Measurements from ENCODE around the gene TLR10.
"Not testable (repeated sequence)": the region's sequence is repeated elsewhere in the genome, so short reads cannot be mapped to it uniquely, and the experiment has no call there.

TLR10 gene, protein sequence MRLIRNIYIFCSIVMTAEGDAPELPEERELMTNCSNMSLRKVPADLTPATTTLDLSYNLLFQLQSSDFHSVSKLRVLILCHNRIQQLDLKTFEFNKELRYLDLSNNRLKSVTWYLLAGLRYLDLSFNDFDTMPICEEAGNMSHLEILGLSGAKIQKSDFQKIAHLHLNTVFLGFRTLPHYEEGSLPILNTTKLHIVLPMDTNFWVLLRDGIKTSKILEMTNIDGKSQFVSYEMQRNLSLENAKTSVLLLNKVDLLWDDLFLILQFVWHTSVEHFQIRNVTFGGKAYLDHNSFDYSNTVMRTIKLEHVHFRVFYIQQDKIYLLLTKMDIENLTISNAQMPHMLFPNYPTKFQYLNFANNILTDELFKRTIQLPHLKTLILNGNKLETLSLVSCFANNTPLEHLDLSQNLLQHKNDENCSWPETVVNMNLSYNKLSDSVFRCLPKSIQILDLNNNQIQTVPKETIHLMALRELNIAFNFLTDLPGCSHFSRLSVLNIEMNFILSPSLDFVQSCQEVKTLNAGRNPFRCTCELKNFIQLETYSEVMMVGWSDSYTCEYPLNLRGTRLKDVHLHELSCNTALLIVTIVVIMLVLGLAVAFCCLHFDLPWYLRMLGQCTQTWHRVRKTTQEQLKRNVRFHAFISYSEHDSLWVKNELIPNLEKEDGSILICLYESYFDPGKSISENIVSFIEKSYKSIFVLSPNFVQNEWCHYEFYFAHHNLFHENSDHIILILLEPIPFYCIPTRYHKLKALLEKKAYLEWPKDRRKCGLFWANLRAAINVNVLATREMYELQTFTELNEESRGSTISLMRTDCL

DNA sequence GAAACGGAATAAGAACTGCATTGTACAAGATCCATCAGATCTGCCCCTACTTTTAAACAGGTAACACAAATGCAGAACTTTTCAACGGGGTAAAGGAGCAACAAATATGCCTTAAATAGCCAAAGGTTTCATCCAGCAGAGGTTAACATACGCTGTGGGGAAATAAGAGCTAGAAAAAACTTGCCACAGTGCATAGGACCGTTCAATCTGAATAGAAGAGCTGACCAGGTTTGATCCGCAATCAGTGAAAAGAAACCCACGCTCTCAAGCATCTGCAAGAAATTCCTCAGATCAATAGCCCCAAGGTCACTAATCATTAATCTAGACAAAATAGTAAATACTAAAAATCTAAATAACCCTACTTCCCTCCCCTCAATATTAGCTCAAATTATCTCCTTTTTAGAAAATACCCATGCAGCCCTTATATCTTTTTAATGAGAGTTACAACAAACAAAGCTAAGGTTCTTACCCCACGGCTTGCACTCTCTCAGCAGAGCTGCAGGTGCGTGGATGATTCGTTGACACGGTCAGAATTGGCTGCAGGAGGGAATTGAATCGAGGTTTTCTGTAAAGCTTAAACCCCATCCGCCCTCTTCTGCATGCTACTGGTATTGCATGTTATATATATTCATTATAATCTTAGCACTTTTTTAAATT, at the start of gene TLR10:
TSS of gene TLR10 (minus strand) at position 539 of the 657 bp plus-strand sequence. CDS start 7,400 bp downstream, outside the sequence.
- DNase-seq: no peak

DNA sequence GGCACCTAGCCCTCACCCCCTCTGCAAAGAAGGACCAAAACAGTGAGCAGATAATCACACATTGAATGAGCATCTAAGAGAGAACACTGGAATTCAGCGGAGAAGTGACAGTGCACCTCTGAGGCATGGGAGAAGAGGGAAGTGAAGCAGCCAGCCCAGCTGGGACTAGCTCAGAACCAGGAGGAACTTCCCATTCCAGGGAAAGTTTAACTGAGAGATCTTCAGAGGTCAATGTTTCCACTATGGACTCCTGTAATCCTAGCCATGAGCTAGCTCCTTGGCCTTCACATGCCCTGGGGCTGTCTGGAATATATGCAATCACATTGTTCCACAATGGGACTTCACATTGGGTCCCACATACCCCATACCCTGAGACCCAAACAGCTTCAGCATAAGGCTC, 49.4 kb upstream of the TLR10 start:
- DNase-seq: no peak

DNA sequence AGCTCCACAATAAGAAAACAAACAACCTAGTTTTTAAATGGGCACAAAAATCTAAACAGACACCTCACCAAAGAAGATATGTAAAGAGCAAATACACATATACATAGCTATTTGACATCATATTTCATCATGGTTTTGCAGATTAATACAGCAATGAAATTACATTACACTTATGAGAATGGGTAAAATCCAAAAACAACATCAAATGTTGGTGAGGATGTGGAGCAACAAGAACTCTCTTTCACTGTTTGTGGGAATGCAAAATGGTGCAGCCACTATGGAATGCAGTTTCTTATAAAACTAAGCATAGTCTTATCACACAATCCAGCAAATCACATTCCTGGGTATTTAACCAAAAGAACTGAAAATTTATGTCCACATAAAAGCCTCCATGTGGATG, 48.9 kb upstream of the TLR10 start:
- no peak for DNase-seq

DNA sequence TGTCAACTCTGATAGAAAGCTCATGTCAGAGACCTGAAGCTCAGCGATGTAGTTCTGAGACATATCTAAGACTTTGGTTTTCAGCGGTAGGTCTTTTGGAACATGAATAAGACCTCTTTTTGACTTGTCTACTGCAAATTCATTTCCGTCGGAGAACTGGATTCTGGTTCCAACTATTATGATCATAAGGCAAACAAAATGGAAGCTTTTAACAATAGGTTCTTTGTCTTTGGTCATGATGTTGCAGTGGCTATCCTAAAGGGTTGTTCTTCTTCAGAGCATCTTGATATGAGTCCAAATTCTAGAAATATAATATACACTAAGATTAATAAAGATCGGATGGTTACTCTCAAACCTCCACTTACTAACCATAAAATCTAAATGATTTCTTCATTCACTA, 46.4 kb upstream of the TLR10 start:
- no peak for DNase-seq

DNA sequence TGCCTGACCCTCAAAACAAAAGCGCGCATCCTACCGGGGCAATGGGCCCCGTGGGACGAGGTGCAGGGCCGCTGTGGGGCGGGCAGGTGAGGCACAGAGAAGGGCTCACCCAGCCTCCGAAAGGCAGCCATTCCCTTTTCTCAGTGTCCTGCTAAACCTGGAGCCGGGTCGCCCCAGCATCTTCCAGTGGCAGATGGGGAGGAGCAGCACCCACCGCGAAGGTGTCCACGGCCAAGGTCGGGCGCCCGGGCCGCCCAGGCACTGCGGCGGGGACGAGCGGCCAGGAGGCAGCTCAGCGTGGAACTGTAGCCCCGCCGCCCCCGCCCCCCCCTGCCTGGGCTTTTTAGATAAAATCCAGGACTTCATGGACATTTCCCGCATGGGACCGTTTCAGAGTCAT, 41.0 kb upstream of the TLR10 start:
- no peak for DNase-seq

DNA sequence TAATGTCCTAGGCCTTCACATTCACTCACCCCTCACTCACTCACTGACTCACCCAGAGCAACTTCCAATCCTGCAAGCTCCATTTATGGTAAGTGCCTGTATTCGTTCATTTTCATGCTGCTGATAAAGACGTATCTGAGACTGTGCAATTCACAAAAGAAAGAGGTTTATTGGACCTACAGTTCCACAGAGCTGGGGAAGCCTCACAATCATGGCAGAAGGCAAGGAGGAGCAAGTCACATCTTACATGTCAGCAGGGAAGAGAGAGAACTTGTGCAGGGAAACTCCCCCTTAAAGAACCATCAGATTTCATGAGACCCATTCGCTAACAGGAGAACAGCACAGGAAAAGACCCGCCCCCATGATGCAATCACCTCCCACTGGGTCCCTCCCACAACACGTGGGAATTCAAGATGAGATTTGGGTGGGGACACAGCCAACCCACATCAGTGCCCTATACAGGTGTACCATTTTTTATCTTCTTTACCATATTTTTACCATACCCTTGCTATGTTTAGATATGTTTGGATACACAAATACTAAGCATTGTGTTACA, 40.0 kb upstream of the TLR10 start:
- no peak for DNase-seq

DNA sequence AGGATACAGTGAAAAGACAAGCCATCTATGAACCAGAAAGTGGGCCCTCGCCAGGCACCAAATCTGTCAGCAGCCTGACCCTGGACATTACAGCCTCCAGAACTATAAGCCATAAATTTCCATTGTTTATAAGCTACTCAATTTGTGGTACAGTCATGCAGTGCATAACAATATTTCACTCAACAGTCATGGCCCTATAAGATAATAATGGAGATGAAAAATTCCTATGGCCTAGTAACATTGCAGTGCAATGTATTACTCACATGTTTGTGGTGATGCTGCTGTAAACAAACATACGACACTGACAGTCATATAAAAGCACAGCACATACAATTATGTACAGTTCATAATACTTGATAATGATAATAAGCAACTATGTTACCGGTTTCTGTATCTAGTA, 38.9 kb upstream of the TLR10 start:
- no peak for DNase-seq

DNA sequence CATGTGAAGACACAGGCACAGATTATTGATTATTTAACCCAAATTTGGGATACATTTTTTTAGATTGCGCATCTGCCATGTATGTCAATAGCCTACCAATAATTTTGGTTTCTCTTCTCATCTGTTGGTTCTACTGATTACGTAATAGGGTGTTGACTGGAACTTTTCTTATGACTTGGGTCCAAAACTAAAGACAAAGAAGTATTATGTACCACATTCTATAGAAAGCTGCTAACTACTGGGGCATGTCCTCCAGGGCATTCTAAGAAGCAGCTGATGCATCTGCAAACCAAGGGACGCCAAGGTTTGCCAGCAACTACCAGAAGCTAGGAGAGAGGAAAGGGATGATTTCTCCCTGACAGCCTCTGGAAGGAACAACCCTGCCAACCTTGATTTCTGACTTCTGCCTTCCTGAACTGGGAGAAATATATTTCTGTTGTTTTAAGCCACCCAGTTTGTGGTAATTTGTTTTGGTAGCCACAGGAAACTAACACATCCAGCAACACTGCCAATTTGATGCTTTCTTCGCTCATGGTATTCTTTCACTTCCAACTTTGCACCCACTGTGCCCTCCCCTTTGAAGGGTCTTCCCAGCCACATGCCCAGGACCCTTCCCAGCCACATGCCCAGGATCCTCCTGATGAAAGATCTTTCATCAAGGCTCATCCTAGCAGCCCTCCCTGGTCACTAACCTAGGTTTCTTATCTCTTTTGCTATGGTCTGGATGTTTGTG, 37.7 kb upstream of the TLR10 start:
- DNase-seq: no peak

DNA sequence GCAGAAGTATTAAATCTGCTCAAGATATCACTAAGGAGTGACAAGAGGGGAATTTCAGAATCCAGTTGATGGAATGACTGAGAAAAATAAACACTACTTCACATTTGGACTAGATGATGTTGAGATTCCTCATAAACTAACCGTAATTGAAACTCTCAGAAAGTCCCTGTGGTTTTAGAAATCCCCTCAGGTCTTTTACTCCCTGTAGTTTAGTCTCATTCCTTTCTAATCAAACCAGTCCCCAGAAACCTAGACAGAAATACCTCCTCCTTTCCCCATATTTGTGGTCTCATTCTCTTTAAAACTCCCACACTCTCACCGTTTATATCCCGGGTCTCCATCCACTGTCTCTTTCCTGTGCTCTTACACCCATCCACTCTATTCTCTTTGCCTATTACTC, 36.8 kb upstream of the TLR10 start:
- DNase-seq: no peak

DNA sequence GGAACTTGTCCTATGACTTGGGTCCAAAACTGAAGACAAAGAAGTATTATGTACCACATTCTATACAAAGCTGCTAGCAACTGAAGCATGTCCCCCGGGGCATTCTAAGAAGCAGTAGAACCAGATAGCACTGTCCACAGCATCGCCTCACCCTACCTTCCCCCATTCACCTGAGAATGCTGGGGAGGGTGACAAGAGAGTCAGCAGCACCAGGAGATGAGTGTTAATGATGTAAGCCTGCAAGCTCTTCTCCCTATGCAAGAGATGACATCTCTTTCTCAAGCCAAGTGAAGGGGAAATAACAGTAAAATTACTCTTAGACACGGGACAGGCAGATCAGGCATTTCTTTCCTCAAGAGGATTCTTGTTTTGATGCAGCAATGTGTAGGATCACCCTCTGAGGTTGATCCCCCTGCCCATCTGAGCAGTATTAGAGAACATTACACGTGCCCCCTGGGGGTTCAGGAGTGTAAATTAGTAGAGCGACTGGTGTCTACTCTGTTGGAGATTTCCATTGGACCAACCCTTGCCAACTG, 35.7 kb upstream of the TLR10 start:
- DNase-seq: no peak

DNA sequence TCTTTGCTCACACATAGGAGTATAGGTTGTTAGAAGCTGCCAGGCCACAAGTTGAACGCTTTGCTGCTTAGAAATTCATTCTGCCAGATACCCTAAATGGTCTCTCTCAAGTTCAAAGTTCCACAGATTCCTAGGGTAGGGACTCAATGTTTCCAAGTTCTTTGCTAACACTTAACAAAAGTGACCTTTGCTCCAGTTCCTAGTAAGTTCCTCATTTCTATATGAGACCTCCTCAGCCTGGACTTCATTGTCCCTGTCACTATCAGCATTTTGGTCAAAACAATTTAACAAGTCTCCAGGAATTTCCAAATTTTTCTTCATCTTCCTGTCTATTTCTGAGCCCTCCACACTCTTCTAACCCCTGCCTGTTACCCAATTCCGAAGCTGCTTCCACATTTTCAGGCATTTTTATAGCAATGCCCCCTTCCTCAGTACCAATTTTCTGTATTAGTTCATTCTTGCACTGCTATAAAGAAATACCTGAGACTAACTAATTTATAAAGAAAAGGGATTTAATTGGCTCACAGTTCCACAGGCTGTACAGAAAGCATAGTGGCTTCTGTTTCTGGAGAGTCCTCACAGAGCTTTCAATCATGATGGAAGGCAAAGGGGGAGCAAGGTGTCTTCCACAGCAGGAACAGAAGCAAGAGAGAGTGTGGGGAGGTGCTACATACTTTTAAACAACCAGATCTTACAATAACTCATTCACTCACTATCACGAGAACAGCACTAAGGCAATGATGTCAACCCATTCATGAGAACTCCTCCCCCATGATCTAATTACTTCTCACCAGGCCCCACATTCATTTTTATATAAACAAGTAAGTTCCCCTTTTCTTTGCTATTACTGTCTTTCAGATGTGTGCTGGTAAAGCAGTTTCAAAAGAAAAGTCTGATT, 33.3 kb upstream of the TLR10 start:
- DNase-seq: no peak

DNA sequence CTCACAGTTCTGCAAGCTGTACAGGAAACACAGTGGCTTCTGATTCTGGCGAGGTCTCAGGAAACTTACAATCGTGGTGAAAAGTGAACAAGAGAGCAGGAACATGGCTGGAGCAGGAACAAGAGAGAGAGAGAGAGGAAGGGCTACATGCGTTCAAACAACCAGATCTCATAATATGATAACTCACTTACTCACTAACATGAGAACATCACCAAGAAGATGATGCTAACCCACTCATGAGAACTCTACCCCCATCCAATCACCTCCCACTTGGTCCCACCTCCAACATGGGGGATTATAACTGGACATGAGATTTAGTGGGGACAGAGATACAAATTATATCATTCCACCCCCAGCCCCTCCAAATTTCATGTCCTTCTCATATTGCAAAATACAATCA, 31.6 kb upstream of the TLR10 start:
- no peak for DNase-seq

DNA sequence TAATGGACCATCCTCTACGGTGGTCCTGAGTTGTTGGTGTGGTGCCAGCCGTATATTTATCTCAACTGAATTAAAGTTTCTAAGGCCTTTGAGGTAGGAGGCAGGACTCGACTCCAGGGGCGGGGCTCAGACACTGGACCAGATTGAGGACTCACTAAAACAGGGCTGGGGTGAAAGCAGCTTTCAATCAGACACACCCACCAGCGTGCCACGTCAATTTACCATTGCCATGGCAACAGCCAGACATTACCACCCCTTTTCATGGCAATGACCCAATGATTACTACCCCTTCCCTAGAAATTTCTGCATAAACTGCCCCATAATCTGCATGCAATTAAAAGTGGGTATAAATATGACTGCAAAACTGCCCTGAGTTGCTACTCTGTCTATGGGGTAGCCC, 28.5 kb upstream of the TLR10 start:
- DNase-seq: no peak

DNA sequence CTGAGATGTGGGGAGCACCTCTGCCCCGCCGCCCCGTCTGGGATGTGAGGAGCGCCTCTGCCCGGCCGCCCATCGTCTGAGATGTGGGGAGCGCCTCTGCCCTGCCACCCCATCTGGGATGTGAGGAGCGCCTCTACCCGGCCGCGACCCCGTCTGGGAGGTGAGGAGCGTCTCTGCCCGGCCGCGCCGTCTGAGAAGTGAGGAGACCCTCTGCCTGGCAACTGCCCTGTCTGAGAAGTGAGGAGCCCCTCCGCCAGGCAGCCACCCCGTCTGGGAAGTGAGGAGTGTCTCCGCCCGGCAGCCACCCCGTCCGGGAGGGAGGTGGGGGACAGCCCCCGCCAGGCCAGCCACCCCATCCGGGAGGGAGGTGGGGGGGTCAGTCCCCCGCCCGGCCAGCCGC, 24.7 kb upstream of the TLR10 start:
- not testable (repeated sequence) for DNase-seq

DNA sequence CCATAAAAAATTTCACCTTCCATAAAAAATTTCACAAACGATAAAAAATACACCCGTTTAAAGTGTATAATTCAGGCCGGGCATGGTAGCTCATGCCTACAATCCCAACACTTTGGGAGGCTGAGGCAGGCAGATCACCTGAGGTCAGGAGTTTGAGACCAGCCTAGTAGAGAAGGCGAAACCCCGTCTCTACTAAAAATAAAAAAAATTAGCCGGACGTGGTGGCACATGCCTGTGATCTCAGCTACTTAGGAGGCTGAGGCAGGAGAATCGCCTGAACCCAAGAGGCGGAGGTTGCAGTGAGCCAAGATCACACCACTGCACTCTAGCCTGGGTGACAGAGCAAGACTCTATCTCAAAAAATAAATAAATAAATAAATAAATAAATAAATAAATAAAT, 23.5 kb upstream of the TLR10 start:
- not testable (repeated sequence) for DNase-seq

DNA sequence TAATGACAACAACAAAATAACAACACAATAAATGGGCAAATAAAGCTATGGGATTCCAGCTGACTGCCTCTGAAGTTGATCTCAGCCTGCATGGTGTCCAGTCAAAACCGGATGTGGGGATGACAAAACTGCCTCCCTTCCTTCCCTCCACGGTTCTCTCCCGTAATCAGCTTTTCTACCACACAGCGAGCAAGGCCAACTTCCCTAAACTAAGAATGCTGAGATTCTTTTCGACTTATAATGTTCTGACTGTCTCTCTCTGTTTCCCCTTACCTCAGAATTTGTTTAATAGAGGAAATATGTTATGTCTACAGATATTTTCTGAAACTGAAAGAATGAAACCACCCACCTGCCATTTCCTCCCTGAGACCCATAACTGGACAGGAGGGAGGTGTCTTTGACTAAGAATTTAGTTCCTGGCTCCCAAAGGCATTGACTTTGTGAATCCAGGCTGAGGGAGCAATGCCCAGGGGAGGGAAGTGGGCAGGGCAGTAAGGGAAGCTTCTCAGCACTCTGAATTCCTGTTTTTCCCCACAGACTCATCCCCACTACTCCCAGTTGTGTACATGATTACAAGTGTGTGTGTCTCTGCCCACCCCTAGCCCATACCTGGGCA, 22.8 kb upstream of the TLR10 start:
- DNase-seq: no peak

DNA sequence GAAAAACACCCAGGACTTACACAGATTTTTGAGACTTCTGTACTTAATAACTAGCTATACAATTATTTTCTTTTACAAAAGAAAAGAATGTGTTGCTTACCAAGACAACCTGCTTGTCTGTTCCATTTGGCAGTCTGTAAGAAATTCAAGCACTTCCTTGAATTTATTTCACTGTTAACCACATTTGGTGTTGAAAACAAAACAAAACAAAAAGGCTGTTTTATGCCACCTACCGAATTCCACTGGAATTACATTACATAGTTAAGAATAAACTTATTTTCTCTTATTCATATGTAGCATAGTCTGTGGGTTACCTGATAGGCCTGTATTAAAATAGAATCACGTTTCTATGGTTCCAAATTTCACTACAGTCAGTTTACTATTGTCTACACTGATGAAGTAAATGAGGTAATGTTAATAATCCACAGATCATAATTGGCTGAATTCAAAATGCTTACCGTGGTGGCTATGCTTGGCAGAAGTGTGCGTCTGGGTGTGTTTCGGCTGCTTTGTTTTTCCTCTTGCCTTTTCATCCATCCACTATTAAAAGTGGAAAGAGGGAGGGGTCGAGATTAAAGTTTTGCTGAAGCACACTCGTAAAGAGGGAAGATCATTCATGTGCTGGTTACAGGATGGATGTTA, 22.0 kb upstream of the TLR10 start, which contains the start of gene TLR1:
TSS of gene TLR1 (minus strand) at position 138 of the 642 bp plus-strand sequence. CDS start 5,960 bp downstream, outside the sequence.
- no peak for DNase-seq

DNA sequence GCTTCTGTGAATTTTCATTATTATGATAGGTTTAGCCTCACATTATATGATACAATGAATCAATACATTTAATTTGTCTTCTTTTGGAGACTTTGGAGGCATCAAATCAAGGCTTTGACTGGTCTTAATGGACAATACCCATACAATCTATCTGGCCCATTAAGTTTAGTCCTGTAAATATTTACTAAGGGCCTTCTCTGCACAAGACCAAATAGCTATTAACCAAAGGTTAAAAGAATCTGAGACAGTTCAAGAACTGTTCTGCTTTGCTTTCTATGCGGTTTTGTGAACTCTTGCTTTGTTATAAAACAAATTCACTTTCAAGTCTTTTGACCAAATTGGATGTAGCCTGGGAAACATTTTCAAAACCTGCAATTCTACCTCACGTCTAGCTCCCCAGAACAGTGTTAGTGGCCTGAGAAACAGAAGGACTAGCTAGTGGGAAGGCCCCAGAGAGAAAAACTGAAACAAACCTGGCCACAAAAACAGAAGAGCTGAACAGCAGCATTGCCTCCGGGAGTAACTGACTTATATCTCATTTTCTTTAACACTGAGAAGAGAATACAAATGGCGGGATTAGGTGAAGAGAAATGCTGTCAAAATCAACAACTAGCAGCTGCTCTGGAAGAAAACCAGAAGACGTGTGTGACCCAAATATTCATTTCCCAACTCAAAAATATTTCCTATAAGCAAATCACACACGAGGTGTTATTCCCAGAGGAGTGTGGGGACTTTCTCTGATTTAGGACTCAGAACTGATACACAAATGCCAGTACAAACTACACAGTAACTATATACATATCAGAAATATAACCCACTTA, 21.3 kb upstream of the TLR10 start:
- no peak for DNase-seq

Data from SHP77 treated with DMSO at 0.1 percent for 48 hours (cell line).